Putamen (tissue), 1 donor: ENCODE data around the gene FBXO42.
"Not testable (repeated sequence)": the region's sequence is repeated elsewhere in the genome, so short reads cannot be mapped to it uniquely, and the experiment has no call there.

Experiments used
- DNase-seq: peaks from one replicate; pipeline ENCODE4 v3.0.0-alpha.2; 2016; ENCODE audit warnings: low spot score

The FBXO42 gene

DNA sequence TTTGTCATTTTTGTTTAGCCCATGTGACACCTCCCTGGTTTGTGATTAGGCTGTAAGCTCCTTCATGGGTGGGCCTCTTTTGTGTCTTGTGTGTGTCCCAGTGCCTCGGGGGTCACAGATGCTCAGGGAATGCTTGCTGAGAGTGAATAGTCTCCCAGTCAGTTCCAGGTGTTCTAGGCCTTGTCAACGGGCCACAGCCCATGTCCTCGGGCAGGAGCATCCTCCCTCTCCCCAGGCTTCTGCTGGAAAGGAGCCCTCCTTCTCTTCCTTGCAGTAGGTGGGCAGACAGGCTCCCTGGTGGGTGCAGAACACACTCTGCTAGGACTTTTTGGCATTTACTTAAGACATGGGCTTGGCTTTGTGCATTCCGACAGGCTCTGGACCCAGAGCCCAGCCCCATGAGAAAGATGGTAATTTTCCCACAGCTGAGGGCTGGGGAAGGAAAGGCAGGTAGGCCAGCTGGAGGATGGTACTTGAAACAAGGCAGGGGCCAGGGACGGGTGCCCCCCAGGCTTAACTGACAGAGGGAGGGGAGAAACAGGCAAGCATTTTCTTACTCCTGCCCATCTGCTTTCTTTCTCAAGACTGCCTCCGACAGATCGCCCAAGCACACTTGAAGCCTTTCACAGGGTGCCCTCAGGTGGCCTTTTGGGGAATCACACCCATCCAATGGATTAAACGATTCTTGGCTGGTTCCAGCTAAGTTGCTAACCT, 108.2 kb downstream of the FBXO42 start:
- peak; percentile 74 for DNase-seq

DNA sequence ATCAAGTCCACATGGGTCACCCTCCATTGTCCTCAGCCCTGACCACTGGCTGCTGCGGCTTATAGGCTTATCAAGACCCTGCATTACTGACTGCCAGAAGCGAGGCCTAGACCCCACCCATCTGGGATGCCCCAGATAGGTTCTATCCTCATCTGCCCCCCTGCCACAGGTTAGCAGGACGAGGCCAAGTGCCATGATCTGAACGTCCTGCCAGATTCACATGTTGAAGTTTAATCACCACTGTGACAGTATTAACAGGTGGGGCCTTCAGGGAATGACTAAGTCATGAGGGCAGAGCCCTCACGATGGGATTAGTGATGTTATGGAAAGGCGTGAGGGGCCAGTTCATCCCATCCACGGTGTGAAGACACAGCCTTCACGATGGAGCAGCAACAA, 109.1 kb downstream of the FBXO42 start:
- DNase-seq, result no peak

DNA sequence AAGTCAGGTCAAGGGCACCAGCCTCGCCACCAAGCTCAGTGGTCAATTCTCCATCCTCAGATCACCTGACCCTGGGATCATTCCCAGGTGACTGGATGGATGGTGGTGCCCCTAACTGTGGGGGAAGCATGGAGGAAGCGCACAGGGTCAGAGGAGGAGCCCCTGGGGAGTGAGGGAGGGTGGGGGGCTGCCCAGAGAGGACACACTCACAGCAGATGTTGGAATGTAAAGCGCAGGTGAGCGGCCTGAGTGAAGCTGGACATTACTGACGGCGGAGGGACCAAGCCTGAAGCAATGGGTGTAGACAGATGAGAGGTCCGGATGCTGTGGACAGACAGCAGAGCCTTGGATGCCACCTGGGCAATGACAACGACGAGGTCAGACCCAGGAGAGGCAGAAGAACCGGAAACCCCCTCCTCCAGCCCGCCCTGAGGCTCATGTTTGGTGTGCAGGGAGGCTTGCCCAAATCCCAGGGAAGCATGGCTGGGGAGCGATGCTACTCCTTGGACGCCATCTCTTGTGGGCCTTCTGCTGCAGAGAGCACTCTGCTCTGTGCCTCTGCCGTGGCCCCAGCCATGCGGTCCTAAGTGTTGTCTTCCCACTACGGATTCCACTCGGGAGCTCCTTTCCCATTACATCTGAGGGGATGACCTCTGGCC, 109.6 kb downstream of the FBXO42 start:
- DNase-seq, result no peak

DNA sequence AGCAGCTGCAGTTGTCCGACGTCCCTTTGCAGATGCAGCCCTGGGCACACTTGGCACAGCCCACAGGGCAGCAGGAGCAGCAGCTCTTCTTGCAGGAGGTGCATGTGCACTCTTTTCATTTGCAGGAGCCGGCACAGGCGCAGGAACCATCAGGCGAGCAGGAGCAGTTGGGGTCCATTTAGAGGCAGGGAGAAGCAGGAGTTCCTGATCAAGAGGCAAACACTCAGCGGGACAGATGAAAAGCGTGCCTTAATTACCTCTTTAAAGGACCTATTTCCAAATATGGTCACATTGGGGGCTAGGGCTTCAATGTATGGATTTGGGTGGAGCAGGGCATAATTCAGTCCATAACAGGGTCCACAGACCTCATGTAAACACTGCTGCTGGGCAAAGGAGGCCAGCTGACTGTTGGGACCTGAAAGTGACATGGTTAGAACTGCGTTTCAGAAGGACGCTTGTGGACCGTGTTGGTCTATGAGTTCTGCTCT, 111.0 kb downstream of the FBXO42 start:
- DNase-seq, result no peak

DNA sequence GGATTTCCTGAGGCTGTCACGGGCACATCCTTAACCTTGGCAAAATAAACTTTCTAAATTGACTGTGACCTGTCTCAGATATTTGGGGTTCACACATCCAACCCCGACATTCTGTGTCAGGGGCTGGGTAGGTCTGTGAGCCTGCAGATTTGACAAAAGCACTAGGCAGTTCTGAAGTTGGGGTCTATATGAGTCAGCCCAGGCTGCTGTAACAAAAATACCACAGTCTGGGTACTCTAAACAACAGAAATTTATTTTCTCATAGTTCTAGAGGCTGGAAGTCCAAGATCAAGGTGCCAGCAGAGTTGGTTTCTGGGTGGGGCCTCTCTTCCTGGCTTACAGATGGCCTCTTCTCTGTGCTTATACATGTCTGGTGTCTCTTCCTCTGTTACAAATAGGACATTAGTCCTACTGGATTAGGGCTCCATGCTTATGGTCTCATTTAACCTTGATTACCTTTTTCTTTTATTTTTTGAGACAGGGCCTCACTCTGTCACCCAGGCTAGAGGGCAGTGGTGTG, 112.2 kb downstream of the FBXO42 start:
- no peak for DNase-seq

DNA sequence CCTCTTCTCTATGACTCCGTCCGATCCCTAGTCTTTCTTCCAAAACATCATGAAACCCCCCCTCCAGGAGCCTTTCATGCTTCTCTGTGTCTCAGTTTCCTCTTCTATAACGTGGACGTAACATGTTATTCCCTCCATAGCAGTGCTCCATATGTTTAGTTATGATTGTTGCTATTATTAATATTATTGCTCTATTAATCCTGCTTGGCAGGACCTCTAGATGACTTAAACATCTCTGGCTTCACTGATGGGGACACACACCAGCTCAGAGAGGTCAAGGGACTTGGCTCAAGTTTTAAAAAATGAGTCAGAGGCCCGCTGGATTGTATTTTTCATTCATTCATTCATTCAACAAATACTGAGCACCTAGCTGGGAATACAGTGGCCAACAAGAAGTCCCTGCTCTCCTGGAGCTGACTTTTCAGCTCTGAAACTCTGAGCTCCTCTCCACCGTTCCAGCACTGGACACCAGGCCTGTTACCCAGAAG, 114.9 kb downstream of the FBXO42 start:
- no peak for DNase-seq

DNA sequence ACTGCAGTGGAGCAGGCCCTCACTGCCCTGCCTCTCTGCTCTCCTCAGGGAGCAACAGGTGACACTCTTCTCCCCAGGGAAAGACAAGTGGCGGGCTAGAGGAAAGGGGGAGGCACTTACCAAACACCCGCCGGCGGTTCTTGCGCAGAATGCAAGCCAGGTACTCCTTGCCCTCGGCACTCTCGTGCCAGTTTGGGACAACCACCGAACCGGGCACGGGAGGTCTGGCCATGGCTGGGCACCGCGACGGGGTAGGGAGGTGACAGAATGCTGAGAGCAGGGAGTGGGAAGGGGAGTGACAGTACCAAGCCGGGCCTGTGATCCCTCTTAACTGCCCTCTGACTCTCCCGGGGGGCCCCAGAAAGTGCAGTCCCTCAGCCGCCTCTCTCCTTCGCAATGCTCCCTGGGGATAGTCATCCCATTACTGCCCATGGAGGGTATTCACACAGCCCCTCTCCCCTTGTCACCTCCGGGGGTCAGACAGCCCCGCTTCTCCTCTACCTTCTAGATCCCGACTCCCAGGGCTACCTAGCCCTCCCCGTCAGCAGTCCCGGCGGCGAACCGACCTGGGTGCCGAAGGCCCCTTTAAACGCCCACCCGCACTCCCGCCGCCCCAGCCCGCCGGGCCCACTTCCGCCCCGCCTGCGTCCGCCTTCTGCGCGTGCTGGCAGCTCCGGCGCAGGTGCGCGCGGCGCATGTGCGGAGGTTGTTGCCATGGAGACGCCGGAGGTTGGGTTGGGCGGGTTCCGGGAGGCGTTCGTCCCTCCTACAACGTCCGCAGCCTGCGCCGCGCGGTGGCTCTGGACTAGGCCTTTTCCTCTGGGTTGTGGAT, 115.6 kb downstream of the FBXO42 start, which contains the start of gene CPLANE2:
Gene CPLANE2 (minus strand): TSS at position 673 of the 832 bp plus-strand sequence. CDS start 441 bp downstream, at position 232.
- peak; percentile 84 for DNase-seq

DNA sequence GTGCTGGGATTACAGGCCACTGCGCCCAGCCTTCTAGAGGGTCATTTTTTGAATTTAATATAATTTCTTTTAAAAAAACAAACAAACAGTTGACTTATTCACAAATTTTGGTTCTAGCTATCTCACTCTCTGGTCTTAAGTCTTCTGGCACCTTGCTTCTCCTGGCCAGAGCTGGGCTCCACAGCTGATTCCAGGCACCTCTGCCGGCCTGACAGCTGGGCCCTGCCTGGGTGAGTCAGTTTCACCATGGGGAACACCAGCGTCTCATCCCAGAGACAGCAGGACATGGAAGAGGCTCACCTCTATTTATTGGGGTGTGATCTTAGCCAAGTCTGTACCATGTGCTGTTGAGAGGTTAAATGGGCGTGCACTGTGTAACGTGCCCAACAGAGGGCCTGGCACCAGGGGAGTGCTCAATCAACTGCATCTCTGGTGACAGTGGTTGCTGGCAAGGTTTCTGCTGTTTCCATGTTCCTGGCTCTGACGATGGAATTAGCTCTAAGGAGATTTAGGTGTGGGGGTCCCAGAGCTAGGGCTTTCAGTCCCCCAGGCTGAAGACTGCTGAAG, 116.3 kb downstream of the FBXO42 start:
- no peak for DNase-seq

DNA sequence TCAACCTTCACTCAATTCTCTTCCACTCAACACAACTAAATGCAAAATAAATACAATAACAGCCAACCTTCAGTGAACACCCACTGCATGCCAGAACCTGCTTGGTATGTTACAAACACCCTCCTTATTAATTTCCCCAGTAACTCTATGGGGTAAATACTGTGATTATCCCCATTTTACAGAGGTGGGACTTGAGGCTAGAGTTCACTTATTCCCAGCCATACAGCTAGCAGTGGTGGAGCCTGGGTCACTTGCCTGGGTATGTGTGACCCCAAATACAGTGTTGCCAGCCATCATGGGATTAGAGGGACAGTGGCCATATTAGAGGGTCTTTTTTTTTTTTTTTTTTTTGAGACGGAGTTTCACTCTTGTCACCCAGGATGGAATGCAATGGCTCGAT, 116.9 kb downstream of the FBXO42 start:
- no peak for DNase-seq

DNA sequence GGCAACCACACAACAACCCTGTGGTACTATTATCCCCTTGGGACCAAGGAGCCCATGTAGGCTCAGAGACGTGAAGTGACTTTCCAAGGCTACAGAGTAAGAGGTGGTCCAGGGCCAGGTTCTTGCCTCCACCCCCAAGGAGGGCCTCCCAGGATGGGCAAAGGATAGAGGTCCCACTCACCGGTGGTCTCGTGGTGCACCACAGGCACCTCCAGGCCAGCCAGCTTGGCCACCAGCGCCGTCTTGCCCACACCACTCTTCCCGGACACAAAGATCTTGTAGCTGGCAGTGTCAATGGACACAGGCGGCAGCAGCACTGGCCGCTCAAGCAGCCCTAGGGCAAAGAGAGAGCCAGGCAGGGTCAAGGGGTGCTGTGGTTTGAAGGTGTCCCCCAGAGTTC, 118.8 kb downstream of the FBXO42 start:
- no peak for DNase-seq

DNA sequence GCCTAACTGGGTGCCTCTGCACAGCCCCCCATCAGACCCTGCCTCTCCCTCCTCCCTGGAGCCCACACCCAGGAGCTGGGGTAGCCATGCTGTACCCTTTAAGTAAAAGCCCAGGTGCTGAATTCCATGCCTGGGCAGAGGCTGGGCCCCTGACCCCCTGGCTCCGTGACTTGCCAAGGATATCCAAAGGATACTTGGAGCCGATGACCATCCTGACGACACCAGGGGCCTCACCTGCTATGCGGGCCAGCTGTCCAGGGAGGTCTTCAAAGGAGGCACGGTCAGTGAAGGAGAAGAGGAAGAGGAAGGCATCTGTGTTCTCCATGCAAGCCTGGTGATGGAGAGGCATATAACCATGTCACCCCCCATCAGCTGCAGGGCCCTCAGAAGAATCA, 120.0 kb downstream of the FBXO42 start:
- DNase-seq, result no peak

DNA sequence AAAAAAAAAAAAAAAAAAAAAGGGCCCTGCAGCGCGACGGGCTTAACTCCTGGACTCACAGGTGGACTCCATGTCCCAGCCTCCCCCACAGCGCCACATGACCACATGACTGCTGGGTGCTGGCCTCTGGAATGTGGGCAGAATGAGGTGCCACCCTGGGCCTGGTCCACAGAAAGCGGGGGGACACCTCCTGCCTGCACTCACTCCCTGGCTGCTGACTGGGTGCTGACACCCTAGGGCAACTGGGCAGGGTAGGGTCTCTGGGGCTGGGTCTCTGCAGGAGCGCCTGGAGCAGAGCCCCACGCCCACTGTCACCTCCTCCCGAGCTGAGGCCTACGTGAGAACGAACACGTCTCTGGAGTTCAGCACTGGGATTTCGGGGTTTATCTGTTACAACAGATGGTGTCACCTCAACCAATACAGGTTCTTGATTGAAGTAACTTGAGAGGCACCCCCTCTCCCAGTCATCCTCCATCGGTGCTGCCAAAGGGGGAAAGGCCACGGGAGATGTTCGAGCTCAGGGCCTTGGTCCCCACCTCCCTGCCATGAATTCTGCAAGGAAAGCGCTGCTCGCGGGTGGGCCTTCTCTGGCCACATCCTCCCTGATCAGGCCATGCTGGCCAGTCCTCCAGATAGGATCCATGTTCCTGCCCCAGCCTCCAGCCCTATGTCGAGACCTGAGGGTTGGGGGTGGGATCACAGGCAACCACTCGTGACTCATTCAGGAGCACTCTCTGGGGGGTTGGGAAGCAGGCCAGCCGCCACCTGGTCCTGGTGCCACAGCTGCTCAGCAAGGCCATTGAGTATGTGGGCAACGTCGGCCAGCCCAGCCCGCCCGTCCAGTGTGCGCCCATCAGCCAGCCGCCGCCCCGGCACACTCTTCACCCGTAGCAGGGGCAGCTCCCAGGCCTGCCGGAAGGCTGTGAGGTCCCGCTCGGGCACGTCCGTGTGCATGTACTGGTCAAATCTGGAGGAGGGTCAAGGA, 120.7 kb downstream of the FBXO42 start:
- no peak for DNase-seq

DNA sequence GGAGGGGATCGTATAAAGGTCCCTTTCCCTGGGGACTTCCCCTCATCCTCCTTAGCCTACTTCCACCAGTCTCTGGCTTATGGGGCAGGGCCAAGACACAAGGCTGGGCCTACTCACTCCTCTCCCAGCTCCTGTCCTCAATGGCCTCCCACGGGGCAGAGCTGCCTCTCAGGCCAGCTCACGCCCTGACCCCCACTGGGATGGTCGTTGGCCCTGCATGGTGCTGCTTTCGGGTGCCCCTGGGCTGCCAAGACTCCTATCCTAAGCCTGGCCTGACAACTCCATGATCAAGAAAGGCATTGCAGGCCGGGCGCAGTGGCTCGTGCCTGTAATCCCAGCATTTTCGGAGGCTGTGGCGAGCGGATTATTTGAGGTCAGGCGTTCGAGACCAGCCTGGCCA, 121.5 kb downstream of the FBXO42 start:
- DNase-seq, result no peak

DNA sequence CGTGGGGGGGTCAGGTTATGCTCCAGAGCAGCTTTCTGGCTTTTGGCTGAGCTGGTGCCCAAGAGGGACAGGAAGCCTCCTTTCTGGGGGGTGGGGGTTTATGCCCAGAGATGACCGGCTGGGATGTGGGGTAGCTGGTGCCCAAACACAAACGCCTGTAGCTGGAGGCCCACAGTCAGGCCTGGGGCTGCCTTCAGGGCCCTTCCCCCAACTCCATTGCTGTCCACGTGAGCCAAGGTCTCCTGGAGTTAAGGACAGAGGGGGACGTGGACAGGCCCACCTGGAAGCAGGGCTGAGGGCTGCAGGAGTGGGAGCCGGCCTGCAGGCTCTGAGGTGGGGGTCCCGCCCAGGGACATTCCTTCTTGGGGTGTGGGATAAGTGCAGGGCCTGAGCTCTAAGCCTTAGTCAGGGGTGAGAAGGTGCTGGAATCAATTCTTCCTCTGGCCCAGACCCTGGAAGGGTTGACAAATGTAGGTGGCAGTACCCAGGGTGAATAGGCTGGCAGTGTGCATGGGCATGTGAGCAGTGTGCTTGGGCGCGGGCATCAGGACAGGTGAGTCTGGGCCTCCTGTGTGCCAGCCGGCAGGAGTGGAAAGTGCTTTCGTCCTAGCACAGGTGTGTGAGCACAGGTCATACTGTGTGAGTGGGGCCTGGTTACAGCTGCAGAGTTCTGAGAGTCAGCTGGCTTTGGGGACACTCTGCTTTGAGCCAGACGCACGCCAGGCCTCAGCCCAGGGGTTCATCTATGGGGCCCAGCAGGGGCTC, 122.1 kb downstream of the FBXO42 start:
- DNase-seq, result no peak

DNA sequence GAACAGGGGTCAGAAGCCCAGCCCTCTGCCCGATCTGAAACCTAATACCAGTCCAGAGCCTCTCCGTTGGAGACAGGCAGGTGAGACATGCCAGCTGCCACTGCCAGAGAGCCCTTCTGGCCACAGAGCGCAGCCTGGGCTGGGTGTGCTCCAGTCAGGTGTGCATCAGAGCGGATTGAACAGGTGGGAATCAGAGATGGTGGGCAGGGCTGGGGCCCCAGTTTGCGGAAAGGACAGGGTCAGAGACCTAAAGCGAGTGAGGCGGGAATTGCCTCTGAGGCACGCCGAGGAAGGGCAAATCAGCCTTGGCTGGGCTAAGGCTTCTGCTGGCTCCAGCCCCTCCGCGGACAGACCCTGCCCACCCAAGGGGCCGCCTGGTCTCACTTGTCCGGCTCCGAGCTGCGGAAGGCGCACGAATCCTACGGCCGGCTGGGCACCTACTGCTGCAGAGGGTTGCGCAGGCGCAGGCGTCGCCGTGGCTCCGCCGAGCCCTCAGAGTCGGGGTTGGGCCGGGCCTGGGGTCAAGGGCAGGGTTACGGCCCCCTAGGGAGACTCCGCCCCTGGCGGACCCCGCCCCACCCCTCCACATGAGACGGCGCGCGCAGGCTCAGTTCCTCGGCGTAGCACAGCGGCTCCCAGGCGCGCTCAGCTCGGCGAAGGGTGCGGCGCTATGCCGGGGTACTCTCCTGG, 125.6 kb downstream of the FBXO42 start:
- no peak for DNase-seq

DNA sequence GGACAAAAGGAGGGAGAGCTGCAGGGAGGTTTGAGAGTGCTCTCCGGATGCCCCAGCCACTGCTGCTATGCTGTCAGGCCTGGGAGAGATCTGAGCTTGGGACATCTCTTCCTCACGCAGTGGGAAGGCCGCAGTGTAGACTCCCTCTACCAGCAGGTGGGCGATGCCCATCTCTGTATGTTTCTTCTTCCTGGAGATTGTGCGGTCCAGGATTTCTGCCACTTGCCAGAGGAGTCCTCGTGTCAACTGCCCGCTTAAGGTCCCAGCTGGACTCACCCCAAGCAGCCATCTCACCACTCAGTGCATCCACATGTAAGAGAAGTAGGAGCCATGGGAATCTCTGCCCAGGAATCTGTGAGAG, 126.2 kb downstream of the FBXO42 start:
- no peak for DNase-seq

DNA sequence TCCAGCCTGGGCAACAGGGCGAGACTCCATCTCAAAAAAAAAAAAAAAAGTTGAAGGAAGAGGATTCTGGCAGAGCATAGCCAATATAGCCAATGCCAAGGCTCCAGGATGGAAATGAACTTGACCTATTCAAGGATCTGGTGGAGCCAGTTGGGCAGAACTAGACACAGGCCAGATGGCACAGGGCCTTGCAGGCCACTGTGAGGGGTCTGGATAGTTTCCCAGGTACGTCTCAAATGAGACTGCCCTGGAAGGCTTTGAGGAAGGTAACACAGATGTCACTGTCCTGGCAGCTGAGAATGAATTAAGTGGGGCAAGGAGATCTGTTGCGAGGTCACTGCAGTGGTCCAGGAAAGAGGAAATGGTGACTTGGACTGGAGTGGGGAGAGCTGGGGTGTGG, 127.8 kb downstream of the FBXO42 start:
- no peak for DNase-seq

DNA sequence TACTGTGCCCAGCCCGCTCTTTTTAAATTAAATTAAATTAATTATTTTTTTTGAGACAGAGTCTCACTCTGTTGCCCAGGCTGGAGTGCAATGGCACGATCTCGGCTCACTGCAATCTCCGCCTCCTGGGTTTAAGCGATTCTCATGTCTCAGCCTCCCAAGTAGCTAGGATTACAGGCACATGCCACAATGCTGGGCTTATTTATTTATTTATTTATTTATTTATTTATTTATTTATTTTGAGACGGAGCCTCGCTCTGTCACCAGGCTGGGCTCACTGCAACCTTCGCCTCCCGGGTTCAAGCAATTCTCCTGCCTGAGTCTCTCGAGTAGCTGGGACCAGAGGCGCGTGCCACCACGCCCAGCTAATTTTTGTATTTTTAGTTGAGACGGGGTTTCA, 129.6 kb downstream of the FBXO42 start:
- not testable (repeated sequence) for DNase-seq

DNA sequence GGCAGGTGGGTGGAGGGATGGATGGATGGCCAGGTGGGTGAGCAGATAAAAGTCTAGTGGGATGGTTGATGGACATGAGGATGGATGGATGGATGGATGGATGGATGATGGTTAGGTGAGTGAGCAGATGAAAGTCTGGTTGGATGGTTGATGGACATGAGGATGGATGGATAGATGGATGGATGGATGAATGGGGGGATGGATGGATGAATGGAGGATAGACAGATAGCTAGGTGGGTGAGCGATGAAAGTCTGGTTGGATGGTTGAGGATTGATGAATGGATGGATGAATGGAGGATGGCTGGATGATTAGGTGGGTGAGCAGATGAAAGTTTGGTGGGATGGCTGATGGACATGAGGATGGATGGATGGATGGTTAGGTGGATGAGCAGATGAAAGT, 130.8 kb downstream of the FBXO42 start:
- DNase-seq, result no peak
